ENCODE measurements around the gene OR6K3. TPM values are rescaled to one million over a fixed set of nuclear protein-coding genes. Genes with fewer than 3 reads are reported as not detected.
"Not testable (repeated sequence)": the region's sequence is repeated elsewhere in the genome, so short reads cannot be mapped to it uniquely, and the experiment has no call there.

Gene OR6K3, protein sequence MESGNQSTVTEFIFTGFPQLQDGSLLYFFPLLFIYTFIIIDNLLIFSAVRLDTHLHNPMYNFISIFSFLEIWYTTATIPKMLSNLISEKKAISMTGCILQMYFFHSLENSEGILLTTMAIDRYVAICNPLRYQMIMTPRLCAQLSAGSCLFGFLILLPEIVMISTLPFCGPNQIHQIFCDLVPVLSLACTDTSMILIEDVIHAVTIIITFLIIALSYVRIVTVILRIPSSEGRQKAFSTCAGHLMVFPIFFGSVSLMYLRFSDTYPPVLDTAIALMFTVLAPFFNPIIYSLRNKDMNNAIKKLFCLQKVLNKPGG
- not detected in 2 replicates for total RNA-seq (2014; rRNA removed; shearing (Covaris generic))
- polyA plus RNA-seq (2015; cell fraction: cytosol; rRNA removed): not detected in 2 replicates
- polyA plus RNA-seq (2015; cell fraction: nucleus; rRNA removed): not detected in 2 replicates

DNA sequence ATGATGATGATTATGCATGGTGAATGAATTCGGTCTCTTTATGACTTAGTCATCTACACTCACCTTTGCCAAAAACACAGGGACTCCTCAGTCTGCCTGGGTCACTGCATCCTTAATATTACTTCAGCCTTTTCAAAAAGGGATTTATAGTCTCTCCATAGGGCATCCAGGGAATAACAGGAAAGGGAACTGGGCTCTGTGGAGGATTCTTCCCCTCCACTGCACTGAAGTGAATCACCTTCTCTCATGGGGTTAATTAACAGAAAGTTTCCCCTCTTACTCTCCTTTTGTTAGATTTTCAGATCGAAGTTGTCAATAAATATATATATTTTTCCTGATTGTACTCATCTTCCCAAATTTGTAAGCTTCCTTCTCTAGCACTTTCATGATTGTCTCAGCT lies at the start of gene OR6K3:
OR6K3 (minus strand) TSS at position 101 of the 400 bp plus-strand sequence. CDS start 2,605 bp downstream, outside the sequence.
- DNase-seq (ENCODE audit: low read depth): no peak

DNA sequence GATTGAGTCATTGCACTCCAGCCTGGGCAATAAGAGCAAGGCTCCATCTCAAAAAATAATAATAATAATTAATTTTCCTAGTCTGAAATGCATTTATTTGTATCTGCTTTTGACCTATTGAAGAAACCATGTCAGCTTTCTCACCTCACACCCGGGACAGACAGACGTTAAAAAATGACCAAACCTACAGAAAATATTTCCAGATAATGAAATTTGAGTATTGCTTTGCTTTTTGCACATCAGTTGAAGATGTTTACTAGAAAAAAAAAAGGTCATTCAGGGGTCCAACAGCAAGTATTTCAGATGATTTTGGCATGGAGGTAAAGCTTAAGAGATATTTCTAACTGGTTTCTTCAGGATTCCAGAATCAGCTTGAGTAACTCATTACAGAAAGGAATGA lies 33.9 kb upstream of the OR6K3 start, which contains the start of gene OR6K6:
OR6K6 (plus strand) TSS at position 301 of the 400 bp plus-strand sequence. CDS start 168 bp downstream, outside the sequence.
- no peak for DNase-seq (ENCODE audit: low read depth)

DNA sequence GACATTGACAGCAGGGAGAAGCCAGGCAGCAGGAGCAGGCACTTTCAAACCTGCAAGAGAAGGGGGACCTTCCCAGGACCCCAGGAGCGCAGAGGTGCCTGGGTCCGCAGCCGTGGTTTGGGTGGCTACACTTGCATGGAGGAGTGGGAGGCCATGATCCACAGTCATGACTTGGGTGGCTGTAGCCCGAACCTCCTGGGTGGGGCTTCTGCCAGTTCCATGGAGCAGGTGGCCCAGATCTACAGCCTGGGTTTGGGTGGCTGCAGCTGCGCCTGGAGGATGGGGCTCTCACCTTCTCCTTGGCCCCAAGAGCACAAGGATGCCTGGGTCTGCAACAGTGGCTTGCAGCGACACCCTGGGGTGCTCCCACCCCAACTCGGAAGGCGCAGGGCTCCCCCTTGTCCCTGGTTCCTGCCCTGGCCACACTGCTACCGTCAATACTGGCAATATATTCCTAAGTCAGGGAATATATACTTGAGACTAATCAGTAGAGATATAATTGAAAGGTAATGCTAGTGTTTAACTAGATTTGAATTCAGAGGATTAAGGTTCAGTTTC lies 31.7 kb upstream of the OR6K3 start:
- no peak for DNase-seq (ENCODE audit: low read depth)

DNA sequence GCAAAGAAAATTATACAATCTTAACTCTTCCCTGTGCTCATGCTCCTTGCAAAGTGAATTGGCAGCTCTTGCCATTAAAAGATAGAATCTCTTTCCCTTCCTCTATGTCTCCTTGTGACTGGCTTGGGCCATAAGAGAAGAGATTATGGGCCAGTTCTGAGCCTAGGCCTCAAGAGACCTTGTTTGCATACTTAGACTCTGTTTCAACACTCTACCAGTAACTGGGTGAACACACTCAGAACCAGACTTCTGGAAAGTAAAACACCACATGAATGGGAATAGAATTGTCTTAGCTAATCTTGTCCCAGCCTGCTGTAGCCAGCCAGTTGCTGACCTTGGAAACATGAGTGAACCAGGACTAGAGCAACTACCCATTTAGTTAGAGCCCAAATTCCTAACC lies 15.3 kb upstream of the OR6K3 start:
- DNase-seq (ENCODE audit: low read depth): no peak

DNA sequence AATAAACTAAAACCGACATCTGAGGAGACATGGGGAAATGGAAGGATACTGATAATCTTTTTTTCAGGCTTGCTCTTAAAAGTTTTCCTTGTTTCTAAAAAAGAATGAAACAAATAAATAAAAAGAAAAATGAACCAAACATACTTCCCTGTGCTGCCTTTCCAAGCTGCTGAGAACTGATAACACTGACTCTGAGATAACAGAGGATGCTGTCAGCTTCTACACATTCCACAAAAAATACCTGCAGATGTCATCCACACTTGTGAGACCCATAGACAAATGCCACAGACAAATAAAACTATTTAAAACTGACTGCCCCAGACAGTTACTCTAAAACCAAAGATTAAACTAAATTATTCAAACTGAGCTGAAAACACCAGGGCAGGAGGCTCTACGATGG lies 12.0 kb upstream of the OR6K3 start:
- DNase-seq (ENCODE audit: low read depth): no peak

DNA sequence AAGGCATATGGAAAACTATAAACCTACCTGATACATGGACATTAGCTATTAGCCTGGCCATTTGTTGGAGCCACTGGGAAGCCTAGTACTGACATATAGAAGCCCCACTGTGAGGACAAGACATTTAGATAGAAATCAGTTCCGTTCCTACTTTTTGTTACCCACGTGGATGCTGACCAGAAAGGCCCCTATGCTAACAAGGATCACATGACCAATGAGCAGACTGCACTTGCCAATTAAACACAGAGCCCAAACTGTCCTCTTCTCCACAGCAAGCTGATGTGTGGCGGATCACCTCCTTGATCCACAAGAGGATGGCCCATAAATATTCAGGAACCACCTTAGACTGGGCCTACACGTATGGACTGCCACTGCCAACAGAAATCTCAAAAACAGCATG lies 11.2 kb upstream of the OR6K3 start:
- DNase-seq (ENCODE audit: low read depth): no peak

DNA sequence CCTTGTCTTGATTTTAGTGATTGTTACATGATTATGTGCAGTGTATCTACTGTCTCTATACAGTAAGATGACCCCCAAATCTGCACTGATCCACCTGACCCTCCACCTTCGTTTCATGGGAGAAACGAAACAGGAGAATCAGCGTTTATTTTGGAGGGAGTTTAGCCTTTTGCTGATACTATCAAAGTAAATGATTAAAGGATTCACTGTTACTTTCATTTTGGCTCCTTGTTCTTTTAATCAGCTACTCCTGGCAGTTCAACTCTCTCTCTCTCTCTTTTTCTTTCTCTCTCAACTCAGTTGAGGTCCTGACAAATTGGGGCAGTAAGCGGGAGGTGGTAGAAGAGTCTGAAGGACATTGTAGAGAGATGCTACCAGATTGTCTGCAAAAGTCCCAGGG lies 9.9 kb upstream of the OR6K3 start:
- no peak for DNase-seq (ENCODE audit: low read depth)

DNA sequence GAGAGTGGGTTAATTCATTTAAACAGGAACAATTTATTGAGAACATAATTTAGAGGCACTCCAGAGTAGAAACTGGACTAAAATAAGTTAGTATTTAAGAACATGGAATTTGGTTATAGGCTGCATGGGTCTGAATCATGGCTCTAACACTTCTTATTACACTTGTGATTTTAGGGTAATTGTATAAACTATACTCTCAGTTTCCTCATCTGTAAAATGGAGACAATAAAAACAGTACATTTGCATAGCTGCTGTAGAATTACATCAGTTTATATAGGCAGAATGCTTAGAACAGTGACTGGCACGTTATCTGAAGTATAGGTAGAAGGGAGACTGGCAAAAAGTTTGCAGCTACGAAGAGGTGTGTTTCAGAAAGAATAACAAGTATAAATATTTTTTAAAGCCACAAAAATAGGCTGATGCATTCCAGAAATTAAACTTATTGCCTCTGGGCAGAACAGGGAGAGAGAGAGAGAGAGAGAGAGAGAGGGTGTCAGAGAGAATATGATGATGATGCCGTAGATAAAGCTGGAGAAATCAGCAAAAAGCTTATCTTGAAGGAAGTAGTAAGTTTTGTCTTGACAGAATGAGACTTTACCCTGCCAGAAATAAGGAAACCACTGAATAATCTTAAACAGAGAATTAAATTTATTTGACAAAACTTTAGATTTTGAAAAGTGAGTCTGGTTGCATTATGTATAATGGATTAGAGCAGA lies 8.1 kb upstream of the OR6K3 start:
- DNase-seq (ENCODE audit: low read depth): no peak

DNA sequence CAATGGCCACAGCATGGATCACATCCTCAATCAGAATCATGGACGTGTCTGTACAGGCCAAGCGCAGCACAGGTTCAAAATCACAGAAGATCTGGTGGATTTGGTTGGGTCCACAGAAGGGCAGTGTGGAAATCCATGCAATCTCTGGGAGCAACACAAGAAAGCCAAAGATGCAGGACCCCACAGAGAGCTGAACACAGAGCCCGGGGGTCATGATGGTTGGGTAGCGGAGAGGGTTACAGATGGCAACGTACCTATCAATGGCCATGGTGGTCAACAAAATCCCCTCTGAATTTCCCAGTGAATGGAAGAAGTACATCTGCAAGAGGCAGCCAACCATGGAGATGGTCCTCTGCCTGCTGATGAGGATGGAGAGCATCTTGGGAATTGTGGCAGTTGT lies 3.9 kb upstream of the OR6K3 start:
- no peak for DNase-seq (ENCODE audit: low read depth)

DNA sequence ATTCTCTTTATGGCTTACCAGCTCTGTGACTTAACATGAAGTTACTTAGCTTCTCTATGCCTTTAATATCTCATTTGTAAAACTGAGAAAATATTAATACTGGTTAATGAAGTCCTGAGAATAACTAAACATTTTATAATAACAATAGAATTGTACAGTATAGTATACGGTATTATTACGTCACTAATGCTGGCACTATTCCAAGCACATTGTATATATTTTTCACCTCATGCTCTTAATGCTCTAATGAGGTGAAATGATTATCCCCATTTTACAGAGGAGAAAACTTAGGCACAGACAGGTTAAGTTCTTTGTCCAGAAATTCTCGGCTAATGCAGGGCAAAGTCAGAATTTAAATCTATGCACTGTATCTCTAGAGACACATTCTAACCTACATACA lies 856 bp downstream of the OR6K3 start:
- no peak for DNase-seq (ENCODE audit: low read depth)

DNA sequence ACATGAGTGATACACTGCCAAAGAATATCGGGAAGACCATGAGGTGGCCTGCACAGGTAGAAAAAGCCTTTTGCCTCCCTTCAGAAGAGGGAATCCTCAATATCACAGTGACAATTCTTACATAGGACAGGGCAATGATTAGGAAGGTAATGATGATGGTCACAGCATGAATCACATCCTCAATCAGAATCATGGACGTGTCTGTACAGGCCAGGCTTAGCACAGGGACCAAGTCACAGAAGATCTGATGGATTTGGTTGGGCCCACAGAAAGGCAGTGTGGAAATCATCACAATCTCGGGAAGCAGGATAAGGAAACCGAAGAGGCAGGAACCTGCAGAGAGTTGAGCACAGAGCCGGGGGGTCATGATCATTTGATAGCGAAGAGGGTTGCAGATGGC lies 3.2 kb downstream of the OR6K3 start:
- DNase-seq (ENCODE audit: low read depth): no peak

DNA sequence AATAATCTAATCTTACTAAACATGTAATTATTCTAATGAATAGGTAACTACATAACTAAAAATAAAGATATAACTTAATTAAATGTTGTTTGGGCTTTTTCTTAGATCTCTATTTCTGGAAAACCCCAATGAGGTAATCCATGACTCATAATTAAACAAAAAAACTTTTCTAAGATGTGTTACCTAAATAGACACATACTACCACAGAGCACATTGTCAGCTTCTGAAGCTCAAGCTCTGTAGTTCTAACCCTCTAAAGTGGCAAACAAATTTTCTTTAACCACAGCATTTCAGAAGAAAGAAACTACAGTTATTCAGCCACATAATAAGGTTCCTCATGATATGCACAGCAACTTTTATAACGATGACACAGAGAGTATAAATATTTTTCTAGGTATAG lies 4.2 kb downstream of the OR6K3 start:
- no peak for DNase-seq (ENCODE audit: low read depth)

DNA sequence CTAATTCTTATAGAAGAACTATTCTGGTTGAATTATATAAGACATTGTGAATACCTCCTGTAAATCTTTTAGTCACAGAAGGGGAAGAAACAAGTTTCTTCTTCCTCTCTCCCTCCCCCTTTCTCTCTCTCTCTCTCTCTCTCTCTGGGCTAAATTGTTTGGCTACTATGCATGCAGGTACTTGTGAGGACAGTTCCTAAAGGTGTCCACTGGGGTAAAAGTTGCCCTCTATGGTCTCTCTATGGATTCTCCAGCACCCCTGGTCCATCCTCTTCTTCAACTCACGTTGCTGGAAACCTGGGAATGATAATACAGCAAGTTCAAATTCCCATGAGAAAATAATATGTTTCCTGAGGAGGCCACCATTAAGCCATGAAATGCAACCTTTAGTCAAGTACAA lies 5.8 kb downstream of the OR6K3 start:
- DNase-seq (ENCODE audit: low read depth): no peak

DNA sequence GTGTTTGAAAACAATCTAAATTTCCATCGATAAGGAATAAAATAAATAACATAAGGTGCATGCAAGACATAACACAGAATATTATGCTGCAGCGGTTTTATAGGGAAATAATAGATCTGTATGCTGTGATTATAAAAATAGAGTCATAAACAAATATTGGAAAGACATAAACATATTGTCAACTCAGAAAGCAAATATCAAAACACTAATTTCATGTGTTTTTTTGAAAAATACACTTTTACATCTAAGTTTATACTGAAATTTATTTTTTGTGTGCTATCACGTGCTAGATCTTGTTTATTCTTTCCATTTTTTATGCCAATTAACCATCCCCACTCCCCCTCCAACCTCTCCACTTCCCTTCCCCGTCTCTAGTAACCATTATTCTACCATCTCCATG lies 9.4 kb downstream of the OR6K3 start:
- DNase-seq (ENCODE audit: low read depth): no peak

DNA sequence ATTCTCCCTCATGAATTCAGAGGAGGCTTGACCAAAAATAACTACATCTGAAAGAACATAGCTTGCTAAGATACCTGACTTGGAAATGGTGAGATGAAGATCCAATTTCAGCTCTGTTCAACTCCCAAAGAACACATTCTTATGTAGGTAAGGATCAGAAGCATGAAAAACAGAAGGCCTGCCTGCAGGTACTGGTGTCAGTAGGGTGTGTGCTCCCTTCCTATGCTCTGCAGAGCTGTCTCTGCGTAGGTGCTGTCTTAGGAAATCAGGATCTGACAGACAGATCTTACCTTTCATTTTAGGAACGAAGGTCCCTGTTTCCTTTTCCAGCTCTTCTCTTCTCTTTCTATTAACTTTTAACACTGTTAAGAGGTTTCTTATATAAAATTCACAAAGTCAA lies 14.4 kb downstream of the OR6K3 start:
- DNase-seq (ENCODE audit: low read depth): no peak

DNA sequence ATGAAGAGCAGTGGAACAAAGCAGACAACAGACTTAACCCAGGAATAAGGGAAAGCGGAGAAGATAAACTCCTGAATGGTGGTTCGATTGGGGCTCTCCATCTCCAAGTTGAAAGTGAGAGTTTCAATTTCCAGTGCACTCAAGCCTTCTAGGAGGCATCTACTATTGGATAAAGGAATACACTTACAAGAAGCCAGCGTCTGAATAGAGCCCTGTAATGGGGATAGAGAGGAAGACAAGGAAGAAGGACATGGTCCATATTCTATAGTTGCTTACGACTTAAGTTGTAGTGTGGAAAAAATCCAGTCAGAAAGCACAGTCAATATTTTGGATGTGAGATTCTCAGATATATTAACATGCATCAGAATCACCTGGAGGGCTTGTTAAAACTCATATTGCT lies 20.0 kb downstream of the OR6K3 start, which contains the start of gene OR6K2:
OR6K2 (minus strand) TSS at position 101 of the 400 bp plus-strand sequence; CDS start at position 101, 0 bp downstream.
- DNase-seq (ENCODE audit: low read depth): no peak

DNA sequence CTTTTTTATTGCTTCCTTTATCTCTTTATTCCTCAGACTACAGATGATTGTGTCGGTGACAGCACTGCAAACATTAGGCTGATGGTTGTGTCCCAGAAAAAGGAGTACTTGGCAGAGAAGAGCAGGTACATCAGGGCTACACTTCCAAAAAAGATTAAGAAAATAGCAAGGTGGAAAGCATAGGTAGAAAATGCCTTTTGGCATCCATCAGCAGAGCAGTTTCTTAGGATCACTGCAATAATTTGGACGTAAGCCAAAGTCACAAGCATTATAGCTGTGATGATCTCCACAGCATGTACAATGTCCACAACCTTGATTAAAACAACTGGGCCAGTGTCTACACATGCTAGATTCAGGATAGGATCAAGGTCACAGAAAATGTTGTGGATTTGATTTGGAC lies 25.9 kb downstream of the OR6K3 start:
- no peak for DNase-seq (ENCODE audit: low read depth)

DNA sequence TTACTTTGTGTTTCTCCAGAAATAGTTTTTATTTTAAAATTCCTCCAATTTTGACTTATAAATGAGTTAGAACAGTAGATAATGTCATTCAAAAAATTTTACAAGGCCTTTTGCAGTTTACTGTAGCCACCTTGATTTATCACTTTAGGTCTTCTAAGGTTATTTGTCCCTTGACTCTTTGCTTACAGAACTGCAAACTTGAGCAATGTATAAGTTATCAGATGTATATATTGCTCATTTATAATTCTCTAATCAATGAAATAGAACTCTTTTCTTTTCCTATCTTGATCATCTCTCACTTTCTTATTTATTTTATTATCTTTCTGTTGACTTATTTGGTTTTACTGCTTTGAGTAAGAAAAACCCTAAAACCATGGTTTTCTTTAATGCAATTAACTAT lies 28.2 kb downstream of the OR6K3 start:
- DNase-seq (ENCODE audit: low read depth): no peak

DNA sequence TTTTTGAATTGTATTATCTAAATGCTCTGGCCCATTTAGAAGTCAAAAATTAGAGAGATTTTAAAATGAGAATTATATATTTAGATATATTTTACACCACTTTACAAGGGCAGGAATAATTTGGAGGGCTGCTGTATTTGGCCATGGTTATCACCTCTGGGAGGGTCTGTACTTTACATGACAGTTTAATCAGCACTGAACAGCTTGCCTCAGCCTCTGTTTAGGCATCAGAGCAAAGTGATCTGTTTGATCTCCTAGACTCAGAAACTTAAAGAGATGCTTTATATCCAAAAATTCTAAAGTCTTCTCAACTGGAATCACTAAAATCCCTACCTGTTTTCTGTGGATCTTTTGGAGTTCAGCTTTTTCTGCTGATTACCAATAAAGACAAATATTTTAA lies 28.6 kb downstream of the OR6K3 start:
- no peak for DNase-seq (ENCODE audit: low read depth)

DNA sequence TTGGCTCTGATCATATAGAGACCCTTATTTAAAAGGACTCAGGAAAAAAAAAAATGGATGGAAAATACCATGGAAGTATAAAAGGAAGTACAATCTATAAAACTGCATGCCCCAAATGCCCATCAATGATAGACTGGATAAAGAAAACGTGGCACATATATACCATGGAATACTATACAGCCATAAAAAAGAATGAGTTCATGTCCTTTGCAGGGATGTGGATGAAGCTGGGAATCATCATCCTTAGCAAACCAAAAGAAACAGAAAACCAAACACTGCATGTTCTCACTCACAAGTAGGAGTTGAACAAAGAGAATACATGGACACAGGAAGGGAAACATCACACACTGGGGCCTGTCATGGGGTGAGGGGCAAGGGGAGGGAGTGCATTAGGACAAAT lies 29.4 kb downstream of the OR6K3 start:
- DNase-seq (ENCODE audit: low read depth): not testable (repeated sequence)

DNA sequence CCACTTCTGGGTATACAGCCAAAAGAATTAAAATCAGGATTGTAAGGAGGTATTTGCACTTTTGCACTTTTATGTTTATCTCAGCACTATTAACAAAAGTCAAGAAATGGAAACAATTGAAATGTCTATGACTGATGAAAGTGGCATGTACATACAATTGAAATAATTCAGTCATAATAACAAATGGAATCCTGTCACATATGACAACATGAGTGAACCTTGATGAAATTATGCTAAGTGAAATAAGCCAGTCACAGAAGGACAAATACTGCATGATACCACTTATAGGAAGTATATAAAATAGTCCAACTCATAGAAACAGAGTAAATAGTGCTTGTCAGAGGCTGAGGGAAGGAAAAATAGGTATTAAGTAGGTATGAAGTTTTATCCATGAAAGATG lies 30.6 kb downstream of the OR6K3 start:
- DNase-seq (ENCODE audit: low read depth): no peak

DNA sequence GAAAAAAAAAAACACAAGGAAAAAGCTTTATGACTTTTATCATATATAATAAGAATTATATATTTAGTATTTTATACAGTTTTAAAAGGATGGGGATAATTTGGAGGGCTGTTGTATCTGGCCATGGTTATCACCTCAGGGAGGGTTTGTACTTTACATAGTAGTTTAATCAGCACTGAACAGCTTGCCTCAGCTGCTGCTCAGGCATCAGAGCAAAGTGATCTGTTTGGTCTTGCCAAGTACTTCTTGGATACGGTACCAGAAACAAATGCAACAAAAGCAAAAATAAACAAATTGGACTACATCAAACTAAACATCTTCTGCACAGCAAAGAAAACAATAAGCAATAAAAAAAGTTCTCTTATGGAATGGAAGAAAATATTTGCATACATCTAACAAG lies 31.4 kb downstream of the OR6K3 start:
- no peak for DNase-seq (ENCODE audit: low read depth)
